GM12874 (cell line): Measurements from ENCODE around the gene SALL3.

ENCODE experiments used
- TF ChIP-seq, protein P1 (sequence below): IDR thresholded peaks from 2 replicates; pipeline ENCODE4 v1.5.1; 2011; ENCODE audit warnings: low read depth, mild to moderate bottlenecking, control low read depth, low read length, moderate library complexity; ENCODE audit not compliant: insufficient read depth

Gene SALL3

GRCh38 chr18:78981394-78981831 is 1.8 kb downstream of the SALL3 start:
- TF ChIP-seq, protein P1, sequence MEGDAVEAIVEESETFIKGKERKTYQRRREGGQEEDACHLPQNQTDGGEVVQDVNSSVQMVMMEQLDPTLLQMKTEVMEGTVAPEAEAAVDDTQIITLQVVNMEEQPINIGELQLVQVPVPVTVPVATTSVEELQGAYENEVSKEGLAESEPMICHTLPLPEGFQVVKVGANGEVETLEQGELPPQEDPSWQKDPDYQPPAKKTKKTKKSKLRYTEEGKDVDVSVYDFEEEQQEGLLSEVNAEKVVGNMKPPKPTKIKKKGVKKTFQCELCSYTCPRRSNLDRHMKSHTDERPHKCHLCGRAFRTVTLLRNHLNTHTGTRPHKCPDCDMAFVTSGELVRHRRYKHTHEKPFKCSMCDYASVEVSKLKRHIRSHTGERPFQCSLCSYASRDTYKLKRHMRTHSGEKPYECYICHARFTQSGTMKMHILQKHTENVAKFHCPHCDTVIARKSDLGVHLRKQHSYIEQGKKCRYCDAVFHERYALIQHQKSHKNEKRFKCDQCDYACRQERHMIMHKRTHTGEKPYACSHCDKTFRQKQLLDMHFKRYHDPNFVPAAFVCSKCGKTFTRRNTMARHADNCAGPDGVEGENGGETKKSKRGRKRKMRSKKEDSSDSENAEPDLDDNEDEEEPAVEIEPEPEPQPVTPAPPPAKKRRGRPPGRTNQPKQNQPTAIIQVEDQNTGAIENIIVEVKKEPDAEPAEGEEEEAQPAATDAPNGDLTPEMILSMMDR: no peak

DNA sequence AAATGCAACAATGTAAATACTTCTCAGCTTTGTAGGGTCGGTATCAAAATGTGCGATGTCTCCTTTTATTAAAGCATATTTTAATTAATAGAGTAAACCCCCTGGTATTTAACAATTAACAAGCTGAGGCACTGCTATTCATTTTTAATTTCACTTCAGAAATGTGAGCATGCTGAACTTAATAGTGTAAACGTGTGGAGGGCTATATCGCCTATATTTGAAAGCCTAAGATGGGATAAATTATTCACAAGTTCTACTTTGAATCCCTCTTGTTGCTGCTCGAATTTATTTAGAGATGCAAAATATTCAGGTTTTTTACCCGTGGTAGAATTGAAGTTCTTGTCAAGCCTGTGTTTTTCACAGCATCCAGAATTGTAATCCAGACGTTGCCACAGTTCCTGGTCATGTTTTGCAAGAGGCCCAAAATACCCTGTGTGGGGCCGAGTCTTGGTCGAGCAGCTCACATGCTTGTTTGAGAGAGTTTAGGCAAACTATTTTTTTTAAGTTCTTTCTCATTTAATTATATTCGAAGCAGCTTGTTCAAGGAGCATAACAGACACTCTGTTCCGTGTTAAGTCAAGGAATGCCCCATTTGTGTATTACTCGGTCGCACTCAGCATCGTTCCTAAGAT is 2.5 kb downstream of the SALL3 start:
- TF ChIP-seq, protein P1: no peak

DNA sequence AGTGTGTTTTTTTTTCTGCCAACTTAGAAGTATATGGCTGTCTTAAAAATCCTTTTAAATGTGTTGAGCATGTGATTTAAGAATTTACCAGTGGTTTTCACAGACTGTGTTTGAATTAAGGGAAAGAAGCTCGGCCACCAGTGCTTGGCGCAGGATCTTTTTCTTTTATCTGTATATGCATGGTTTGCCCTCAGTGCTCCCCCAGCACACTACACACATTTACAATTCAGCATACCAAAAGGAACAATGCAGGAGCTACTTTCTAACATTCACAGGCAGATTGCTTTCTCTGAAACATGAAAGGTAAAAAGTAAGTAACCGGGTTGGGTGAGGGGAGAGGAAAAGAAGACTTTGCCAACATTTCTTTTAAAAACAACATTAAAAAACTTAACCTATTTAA is 3.9 kb downstream of the SALL3 start:
- TF ChIP-seq, protein P1: no peak

DNA sequence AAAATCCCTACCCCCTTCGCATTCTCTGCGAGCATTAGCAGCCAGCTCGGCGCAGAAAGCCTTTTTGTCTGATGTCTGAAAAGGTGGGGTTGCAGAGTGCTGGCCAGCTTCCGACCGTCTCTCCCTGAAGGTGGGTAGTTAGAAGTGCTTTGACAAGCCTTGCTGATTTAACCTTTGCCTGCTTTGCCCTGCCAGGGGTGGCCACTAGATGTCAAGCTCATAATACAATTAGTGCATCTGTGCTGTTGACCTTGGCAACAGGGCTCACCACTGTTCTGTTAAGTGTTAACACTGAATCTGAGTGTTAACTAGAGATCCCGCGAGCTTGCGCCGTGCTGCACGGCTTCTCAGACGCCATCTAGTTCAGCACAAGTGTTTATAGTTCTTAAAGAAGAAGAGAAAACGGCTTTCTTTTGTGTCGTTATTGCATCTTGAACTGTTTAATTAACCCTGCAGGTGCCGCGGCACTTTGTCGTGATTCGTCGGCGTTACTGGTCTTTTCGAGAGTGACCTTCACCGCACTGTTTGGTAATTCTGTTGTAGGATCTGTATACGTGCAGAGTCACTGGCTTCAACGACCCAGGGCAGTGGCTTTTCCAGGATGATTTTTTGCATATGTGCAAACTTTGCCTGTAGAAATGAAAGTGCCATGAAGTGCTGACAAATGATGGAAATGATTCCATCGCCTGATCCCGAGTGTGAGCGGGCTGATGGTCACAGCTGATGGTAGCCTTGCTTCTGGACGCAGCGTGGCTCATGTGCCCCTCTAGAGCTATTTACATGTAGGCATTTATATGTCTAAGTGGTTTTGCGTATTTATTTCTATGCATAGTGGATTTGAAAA is 5.5 kb downstream of the SALL3 start:
- TF ChIP-seq, protein P1: peak; percentile 41; the same call in 1 of the 2 replicates

- TF ChIP-seq, protein P1: 0 out of 2 replicates have a peak, but pooled peaks have one; percentile 20
Measured at GRCh38 chr18:78986018-78986481, 6.4 kb downstream of the SALL3 start.

GRCh38 chr18:78991446-78991845 is 11.8 kb downstream of the SALL3 start:
- TF ChIP-seq, protein P1: no peak
